ENCODE data around the gene FAM72A.
"Not testable (repeated sequence)": the region's sequence is repeated elsewhere in the genome, so short reads cannot be mapped to it uniquely, and the experiment has no call there.

The FAM72A gene

GRCh38 chr1:206215600-206216392 lies 13.2 kb upstream of the FAM72A start:
- not testable (repeated sequence) for DNase-seq

- not testable (repeated sequence) for DNase-seq
Observed at GRCh38 chr1:206210802-206211201, 8.2 kb upstream of the FAM72A start.

- not testable (repeated sequence) for DNase-seq
Observed at GRCh38 chr1:206205569-206205968, 2.9 kb upstream of the FAM72A start.

GRCh38 chr1:206204871-206205270 lies 2.2 kb upstream of the FAM72A start:
- DNase-seq, result peak in 1 of 14 donors; percentile 47

GRCh38 chr1:206204159-206204511 lies 1.5 kb upstream of the FAM72A start:
- not testable (repeated sequence) for DNase-seq

- peak in 8 of 14 donors; percentile 19 to 74 (median 40) for DNase-seq
Observed at GRCh38 chr1:206203364-206204158, 922 bp upstream of the FAM72A start, which contains the start of gene SRGAP2. TSS of gene SRGAP2 (plus strand) at chr1:206203541. CDS start at chr1:206205971, 2,430 bp downstream.

GRCh38 chr1:206196748-206197424 lies 5.8 kb downstream of the FAM72A start:
- not testable (repeated sequence) for DNase-seq

- DNase-seq, result not testable (repeated sequence)
Observed at GRCh38 chr1:206195182-206195581, 7.5 kb downstream of the FAM72A start.

- not testable (repeated sequence) for DNase-seq
Observed at GRCh38 chr1:206186826-206187225, 15.8 kb downstream of the FAM72A start.

GRCh38 chr1:206185778-206186177 lies 16.9 kb downstream of the FAM72A start:
- DNase-seq, result not testable (repeated sequence)

- not testable (repeated sequence) for DNase-seq
Observed at GRCh38 chr1:206183788-206184187, 18.9 kb downstream of the FAM72A start.

- DNase-seq, result not testable (repeated sequence)
Observed at GRCh38 chr1:206182368-206183317, 20.0 kb downstream of the FAM72A start.

- DNase-seq, result peak in 1 of 14 donors; percentile 72
Observed at GRCh38 chr1:206179666-206180065, 23.0 kb downstream of the FAM72A start.

GRCh38 chr1:206178061-206178989 lies 24.3 kb downstream of the FAM72A start:
- DNase-seq, result not testable (repeated sequence)

- not testable (repeated sequence) for DNase-seq
Observed at GRCh38 chr1:206176114-206176502, 26.5 kb downstream of the FAM72A start.

- not testable (repeated sequence) for DNase-seq
Observed at GRCh38 chr1:206175459-206176113, 27.1 kb downstream of the FAM72A start.

GRCh38 chr1:206174182-206174868 lies 28.3 kb downstream of the FAM72A start:
- peak in 1 of 14 donors; percentile 63 for DNase-seq

- not testable (repeated sequence) for DNase-seq
Observed at GRCh38 chr1:206173110-206173719, 29.4 kb downstream of the FAM72A start.

GRCh38 chr1:206169794-206170193 lies 32.8 kb downstream of the FAM72A start:
- DNase-seq, result not testable (repeated sequence)

All from C1 segment of cervical spinal cord (tissue), 14 donors.